Cardiac fibroblast (primary cell): ENCODE data around the gene MBTPS2.

Experiments
- DNase-seq, 2 donors: peaks; one replicate each; pipeline versions ENCODE4 v3.0.0 to v3.0.0-alpha.2; 2010; ENCODE audit warnings: low read depth in 2 of 2
- H3K4me3 ChIP-seq, 2 donors: replicated peaks in 1 of 2; 1 replicate in 1 of 2; 2 replicates in 1 of 2; pipeline ENCODE4 v1.5.1; 2011; ENCODE audit warnings: low read depth in 2 of 2, low read length in 2 of 2, mild to moderate bottlenecking in 2 of 2, moderate library complexity in 1 of 2
- CTCF ChIP-seq: IDR thresholded peaks from one replicate; pipeline ENCODE4 v1.5.1; 2011; ENCODE audit warnings: low read depth, mild to moderate bottlenecking, low read length, inconsistent platforms

Gene MBTPS2

DNA sequence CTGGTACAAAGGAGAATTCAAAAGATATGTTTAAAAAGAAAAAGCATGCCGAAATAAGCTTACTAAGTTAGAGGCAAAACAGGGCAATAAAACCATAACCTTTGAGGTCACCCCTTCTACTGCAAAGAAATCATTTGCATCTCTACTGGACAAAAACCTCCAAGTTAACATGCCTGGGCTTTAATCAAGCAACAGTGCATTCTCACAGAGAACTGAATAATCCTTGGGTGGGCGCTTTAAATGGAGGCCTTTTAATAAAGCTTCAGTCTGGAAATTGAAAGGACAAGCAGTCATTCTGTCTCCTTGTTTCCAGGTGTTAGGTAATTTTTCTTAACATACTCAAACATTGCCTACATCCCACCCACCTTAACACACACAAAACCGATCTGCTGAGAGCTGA lies 66.5 kb downstream of the MBTPS2 start:
- H3K4me3 ChIP-seq, result no peak overlapping the region
- TF ChIP-seq CTCF, result no peak
- DNase-seq, result no peak

DNA sequence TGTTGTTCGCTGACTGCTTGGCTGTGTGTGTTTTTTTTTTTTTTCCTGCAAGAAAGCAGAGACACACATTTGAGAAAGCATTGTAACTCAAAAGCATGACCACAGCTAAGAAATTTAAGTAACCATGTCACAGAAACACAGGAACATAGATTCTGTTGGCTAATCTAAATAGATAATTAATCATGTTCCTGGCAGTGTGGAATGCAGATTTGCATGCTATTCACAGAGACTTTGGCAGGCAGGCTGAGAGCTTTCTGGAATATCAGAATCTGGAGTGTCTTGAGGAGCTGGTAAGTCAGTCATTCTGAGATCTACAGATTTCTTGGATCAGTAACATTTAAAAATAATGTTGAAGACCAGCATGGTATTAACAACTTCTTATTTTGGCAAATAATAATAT lies 67.8 kb downstream of the MBTPS2 start:
- peak in 1 of 2 donors; percentile 35 for DNase-seq
- H3K4me3 ChIP-seq, result no peak overlapping the region
- no peak for TF ChIP-seq CTCF

DNA sequence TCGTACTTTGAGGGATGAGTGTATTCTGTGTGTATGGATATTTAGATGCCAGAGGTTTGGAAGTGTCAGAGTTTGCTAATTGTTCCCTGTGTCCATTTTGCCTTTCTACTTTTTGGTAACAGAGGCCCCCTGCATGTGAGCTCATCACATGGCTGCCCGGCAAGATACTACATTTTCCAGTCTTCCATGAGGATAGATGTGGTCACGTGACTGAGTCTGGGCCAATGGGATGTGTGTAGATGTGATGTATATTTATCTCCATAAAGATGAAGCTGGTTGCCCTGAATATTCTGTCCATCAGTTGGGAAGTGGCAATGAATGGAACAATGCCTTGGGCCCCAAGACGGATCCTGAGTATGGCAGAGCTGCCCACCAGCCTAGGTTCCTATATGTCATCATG lies 72.1 kb downstream of the MBTPS2 start:
- no peak overlapping the region for H3K4me3 ChIP-seq
- TF ChIP-seq CTCF, result no peak
- DNase-seq, result no peak

DNA sequence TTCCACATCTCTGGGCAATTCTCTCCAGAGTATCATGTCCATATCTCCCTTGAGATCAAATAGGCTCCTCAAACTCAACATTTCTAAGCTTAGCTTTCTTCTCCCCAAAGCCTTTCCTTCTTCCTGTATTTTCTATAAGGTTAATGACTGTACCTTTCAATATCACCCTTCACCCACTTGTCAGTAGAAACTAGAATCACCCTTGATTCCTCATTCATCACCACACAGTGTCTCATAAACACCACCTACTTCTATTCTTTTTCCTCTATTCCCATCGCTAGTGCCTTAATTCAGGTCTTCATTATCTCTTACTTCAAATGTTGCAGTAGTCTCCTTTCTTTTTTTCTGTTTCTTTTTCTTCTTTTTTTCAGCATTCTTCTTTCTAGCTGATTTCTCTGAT lies 72.8 kb downstream of the MBTPS2 start:
- H3K4me3 ChIP-seq, result no peak overlapping the region
- no peak for DNase-seq
- no peak for TF ChIP-seq CTCF

DNA sequence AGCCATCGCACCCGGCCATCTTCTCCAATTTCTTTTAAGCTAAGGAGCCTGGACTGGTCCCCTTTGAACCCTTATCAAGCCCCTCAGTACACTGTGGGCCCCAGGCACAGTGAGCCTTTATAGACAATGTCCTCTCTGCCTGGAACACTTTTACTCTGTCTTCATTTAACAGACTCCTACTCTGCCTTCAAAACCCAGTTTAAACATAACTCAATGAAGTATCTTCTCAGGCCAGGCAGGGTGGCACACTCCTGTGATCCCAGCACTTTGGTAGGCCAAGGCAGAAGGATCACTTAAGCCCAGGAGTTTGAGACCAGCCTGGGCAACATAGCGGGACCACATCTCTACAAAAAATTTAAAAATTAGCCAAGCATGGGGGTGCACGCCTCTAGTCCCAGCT lies 73.6 kb downstream of the MBTPS2 start:
- no peak for DNase-seq
- no peak for TF ChIP-seq CTCF

GRCh38 chrX:21926116-21926515 lies 86.7 kb downstream of the MBTPS2 start:
- DNase-seq, result peak; percentile 73 to 76
- peak overlapping the region in 1 of 2 donors; percentile 26 for H3K4me3 ChIP-seq

More for the DNA sequence above, 73.6 kb downstream of the MBTPS2 start:
- H3K4me3 ChIP-seq, result no peak overlapping the region

More at GRCh38 chrX:21926116-21926515, 86.7 kb downstream of the MBTPS2 start:
- TF ChIP-seq CTCF, result no peak
